ENCODE data around the gene CAPN7.
A peak's percentile ranks its signal among the peaks of the same experiment; 100 is the strongest.

The CAPN7 gene

GRCh38 chr3:15199493-15200105 is 6.4 kb upstream of the CAPN7 start:
- no peak for DNase-seq (ENCODE audit: low read depth)

GRCh38 chr3:15204005-15204404 is 2.0 kb upstream of the CAPN7 start:
- no peak for DNase-seq (ENCODE audit: low read depth)

GRCh38 chr3:15205482-15205933 is 538 bp upstream of the CAPN7 start:
- DNase-seq (ENCODE audit: low read depth): no peak

- DNase-seq (ENCODE audit: low read depth): no peak
These were observed 873 bp downstream of the CAPN7 start for GRCh38 chr3:15206662-15207576.

GRCh38 chr3:15207836-15208504 is 1.9 kb downstream of the CAPN7 start:
- no peak for DNase-seq (ENCODE audit: low read depth)

- no peak for DNase-seq (ENCODE audit: low read depth)
These were observed 5.9 kb downstream of the CAPN7 start for GRCh38 chr3:15211937-15212336.

- no peak for DNase-seq (ENCODE audit: low read depth)
These were observed 8.7 kb downstream of the CAPN7 start for GRCh38 chr3:15214758-15215157.

- DNase-seq (ENCODE audit: low read depth): no peak
These were observed 9.9 kb downstream of the CAPN7 start for GRCh38 chr3:15215996-15216395.

GRCh38 chr3:15216501-15216900 is 10.5 kb downstream of the CAPN7 start:
- no peak for DNase-seq (ENCODE audit: low read depth)

GRCh38 chr3:15217011-15217671 is 11.1 kb downstream of the CAPN7 start:
- no peak for DNase-seq (ENCODE audit: low read depth)

- DNase-seq (ENCODE audit: low read depth): no peak
These were observed 11.8 kb downstream of the CAPN7 start for GRCh38 chr3:15217841-15218267.

- DNase-seq (ENCODE audit: low read depth): no peak
These were observed 12.6 kb downstream of the CAPN7 start for GRCh38 chr3:15218689-15219088.

GRCh38 chr3:15220056-15220455 is 14.0 kb downstream of the CAPN7 start:
- no peak for DNase-seq (ENCODE audit: low read depth)

GRCh38 chr3:15220661-15221060 is 14.6 kb downstream of the CAPN7 start:
- DNase-seq (ENCODE audit: low read depth): no peak

- DNase-seq (ENCODE audit: low read depth): no peak
These were observed 15.7 kb downstream of the CAPN7 start for GRCh38 chr3:15221574-15222217.

GRCh38 chr3:15223685-15224572 is 17.9 kb downstream of the CAPN7 start:
- DNase-seq (ENCODE audit: low read depth): no peak

GRCh38 chr3:15228147-15228546 is 22.1 kb downstream of the CAPN7 start:
- DNase-seq (ENCODE audit: low read depth): no peak

GRCh38 chr3:15229262-15229661 is 23.2 kb downstream of the CAPN7 start:
- no peak for DNase-seq (ENCODE audit: low read depth)

- DNase-seq (ENCODE audit: low read depth): peak; percentile 4
These were observed 35.3 kb downstream of the CAPN7 start for GRCh38 chr3:15241341-15241740.

GRCh38 chr3:15243822-15244482 is 37.9 kb downstream of the CAPN7 start:
- DNase-seq (ENCODE audit: low read depth): no peak
